Stimulated activated CD4-positive, alpha-beta T cell treated with anti-CD3 and anti-CD28 coated beads, Interleukin-2, amount 100 ng/mL, for 24 hours (primary cell): ENCODE measurements around the gene HUNK.
"Not testable (repeated sequence)": the region's sequence is repeated elsewhere in the genome, so short reads cannot be mapped to it uniquely, and the experiment has no call there.

ENCODE experiments used
- DNase-seq, 2 donors: peaks; one replicate each; pipeline ENCODE4 v3.0.0-alpha.2; 2020

Gene HUNK

GRCh38 chr21:31871371-31871770 lies 1.4 kb upstream of the HUNK start:
- not testable (repeated sequence) for DNase-seq

GRCh38 chr21:31872072-31872451 lies 758 bp upstream of the HUNK start:
- no peak for DNase-seq

GRCh38 chr21:31873275-31873695 lies 465 bp downstream of the HUNK start:
- DNase-seq: peak in 1 of 2 donors; percentile 32

- peak; percentile 59 to 76 for DNase-seq
Measured at GRCh38 chr21:31873696-31874599, 1.1 kb downstream of the HUNK start.

GRCh38 chr21:31874812-31875212 lies 2.0 kb downstream of the HUNK start:
- DNase-seq: no peak

- DNase-seq: no peak
Measured at GRCh38 chr21:31875496-31876015, 2.7 kb downstream of the HUNK start.

- DNase-seq: no peak
Measured at GRCh38 chr21:31877463-31877957, 4.7 kb downstream of the HUNK start.

- DNase-seq: no peak
Measured at GRCh38 chr21:31878831-31879230, 6.0 kb downstream of the HUNK start.

GRCh38 chr21:31879241-31879650 lies 6.4 kb downstream of the HUNK start:
- no peak for DNase-seq

GRCh38 chr21:31879911-31880310 lies 7.1 kb downstream of the HUNK start:
- no peak for DNase-seq

GRCh38 chr21:31880816-31881215 lies 8.0 kb downstream of the HUNK start:
- DNase-seq: no peak

GRCh38 chr21:31882711-31883110 lies 9.9 kb downstream of the HUNK start:
- DNase-seq: no peak

- DNase-seq: no peak
Measured at GRCh38 chr21:31885146-31885545, 12.3 kb downstream of the HUNK start.

- no peak for DNase-seq
Measured at GRCh38 chr21:31886915-31887314, 14.1 kb downstream of the HUNK start.

- DNase-seq: no peak
Measured at GRCh38 chr21:31887391-31887841, 14.6 kb downstream of the HUNK start.

- DNase-seq: no peak
Measured at GRCh38 chr21:31888936-31889371, 16.1 kb downstream of the HUNK start.

GRCh38 chr21:31889460-31889859 lies 16.6 kb downstream of the HUNK start:
- DNase-seq: no peak

- no peak for DNase-seq
Measured at GRCh38 chr21:31892686-31893085, 19.9 kb downstream of the HUNK start.

- DNase-seq: no peak
Measured at GRCh38 chr21:31893851-31894415, 21.1 kb downstream of the HUNK start.

- no peak for DNase-seq
Measured at GRCh38 chr21:31894457-31894856, 21.6 kb downstream of the HUNK start.

GRCh38 chr21:31895077-31895835 lies 22.4 kb downstream of the HUNK start:
- DNase-seq: no peak

GRCh38 chr21:31896019-31896418 lies 23.2 kb downstream of the HUNK start:
- DNase-seq: no peak

GRCh38 chr21:31897311-31897710 lies 24.5 kb downstream of the HUNK start:
- no peak for DNase-seq
